ENCODE measurements around the gene BLM. TPM values are rescaled to one million over a fixed set of nuclear protein-coding genes. Genes with fewer than 3 reads are reported as not detected.

The BLM gene
- total and polyA plus RNA-seq, 2 of the 4 experiments (the other 2 are of a cell fraction): 2.5 to 6.5 TPM

DNA sequence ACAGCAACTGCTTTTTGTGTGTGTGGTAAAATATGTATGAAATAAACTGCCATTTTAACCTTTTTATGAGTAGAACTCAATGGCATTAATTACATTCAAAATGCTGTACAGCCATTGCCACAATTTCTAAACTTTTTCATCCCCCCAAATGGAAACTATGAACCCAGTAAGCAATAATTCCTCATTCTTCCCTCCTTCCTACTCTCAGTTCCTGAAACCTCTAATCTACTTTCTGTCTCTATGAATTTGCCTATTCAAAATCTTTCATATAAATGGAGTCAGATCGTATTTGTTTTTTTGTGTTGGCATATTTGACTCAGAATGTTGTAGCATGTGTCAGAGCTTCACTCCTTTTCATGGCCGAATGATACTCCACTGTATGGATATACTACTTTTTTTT is 5.3 kb upstream of the BLM start:
- no peak overlapping the region for H3K56ac ChIP-seq (ENCODE audit: extremely low read depth, insufficient read depth, low read length)
- no peak overlapping the region for H3K27ac ChIP-seq (ENCODE audit: insufficient read depth, low read length)
- no peak overlapping the region for H2BK5ac ChIP-seq (ENCODE audit: low read depth, low read length, poor library complexity, severe bottlenecking)
- no peak overlapping the region for H2BK120ac ChIP-seq (ENCODE audit: low read depth, low read length)
- no peak overlapping the region for H3K23ac ChIP-seq (ENCODE audit: low read depth, low read length)
- no peak overlapping the region for H4K8ac ChIP-seq (ENCODE audit: low read depth in 2 of 2, low read length in 2 of 2)
- H2AFZ ChIP-seq (replicated peaks; ENCODE audit: low read length, poor library complexity): no peak overlapping the region
- H3K79me1 ChIP-seq (ENCODE audit: low read depth in 1 of 2, low read length in 2 of 2): peaks cover 0 to 3% of the 10 kb centered on the region in 2 experiments; a peak in 1 of 4 replicates
- H3K9ac ChIP-seq (ENCODE audit: low read depth, low read length): no peak overlapping the region
- ChIA-PET POLR2A (ENCODE audit: unreplicated experiment) (no interaction called here), CTCF (no interaction called here)
- dilution Hi-C loops (cut with HindIII; ENCODE audit: low sequenced_read_pairs, unreplicated experiment) (no loop called here), intact Hi-C loops (cut with micrococcal nuclease) (no loop called here), in situ Hi-C loops (cut with MboI; ENCODE audit: low sequenced_read_pairs) (no loop called here)
- ATAC-seq (ENCODE audit: low read depth): no peak
- no peak overlapping the region for H2AK5ac ChIP-seq (ENCODE audit: low read depth, low read length)
- TF ChIP-seq, protein P1, sequence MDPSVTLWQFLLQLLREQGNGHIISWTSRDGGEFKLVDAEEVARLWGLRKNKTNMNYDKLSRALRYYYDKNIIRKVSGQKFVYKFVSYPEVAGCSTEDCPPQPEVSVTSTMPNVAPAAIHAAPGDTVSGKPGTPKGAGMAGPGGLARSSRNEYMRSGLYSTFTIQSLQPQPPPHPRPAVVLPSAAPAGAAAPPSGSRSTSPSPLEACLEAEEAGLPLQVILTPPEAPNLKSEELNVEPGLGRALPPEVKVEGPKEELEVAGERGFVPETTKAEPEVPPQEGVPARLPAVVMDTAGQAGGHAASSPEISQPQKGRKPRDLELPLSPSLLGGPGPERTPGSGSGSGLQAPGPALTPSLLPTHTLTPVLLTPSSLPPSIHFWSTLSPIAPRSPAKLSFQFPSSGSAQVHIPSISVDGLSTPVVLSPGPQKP (IDR thresholded peaks at IDR 0.05; ENCODE audit: borderline replicate concordance, low read depth, low read length): no peak
- TF ChIP-seq MAZ (IDR thresholded peaks at IDR 0.05; ENCODE audit: borderline replicate concordance, low read depth, low read length) (no peak), RAD21 (IDR thresholded peaks at IDR 0.05; ENCODE audit: low read length) (no peak), MAFK (IDR thresholded peaks at IDR 0.05; ENCODE audit: low read depth, low read length) (no peak)
- no peak overlapping the region for H4K5ac ChIP-seq (ENCODE audit: low read depth, low read length)
- H3K4me1 ChIP-seq (ENCODE audit: control insufficient read depth, insufficient read depth, low read length): no peaks in the 10 kb centered on the region
- no TSS peak for BruUV-seq (replicated peaks)
- H3K9me1 ChIP-seq (ENCODE audit: insufficient read depth, low read length): no peaks in the 10 kb centered on the region
- no peak overlapping the region for H2AK9ac ChIP-seq (replicated peaks; ENCODE audit: low read depth, low read length, poor library complexity)
- H4K91ac ChIP-seq (ENCODE audit: insufficient read depth, low read depth, low read length): no peak overlapping the region
- WGBS, 2 experiments (ENCODE audit: extremely low coverage in 2 of 2, insufficient read length in 1 of 2): no CpG with 5 or more reads among the region's 2 CpGs
- no peak overlapping the region for H3K4me2 ChIP-seq (ENCODE audit: low read depth, low read length)
- no peak for DNase-seq
- no peak overlapping the region for H3K14ac ChIP-seq (replicated peaks; ENCODE audit: low read depth, low read length)
- no peak overlapping the region for H2BK15ac ChIP-seq (ENCODE audit: low read depth, low read length)
- H3K4me3 ChIP-seq (ENCODE audit: insufficient read depth, low read depth, low read length): no peak overlapping the region
- H3K9me3 ChIP-seq (ENCODE audit: control insufficient read depth, insufficient read depth, low read length): no peaks in the 10 kb centered on the region
- no peak overlapping the region for H2BK20ac ChIP-seq (ENCODE audit: low read depth, low read length)
- no peaks in the 10 kb centered on the region for H4K20me1 ChIP-seq (ENCODE audit: insufficient read depth, low read length)
- no peaks in the 10 kb centered on the region for H3K36me3 ChIP-seq (ENCODE audit: control insufficient read depth, insufficient read depth, low read length)
- no peak overlapping the region for H3K4ac ChIP-seq (ENCODE audit: low read depth, low read length)
- no peak overlapping the region for H3K18ac ChIP-seq (ENCODE audit: low read depth, low read length)
- H3K27me3 ChIP-seq (ENCODE audit: control insufficient read depth, insufficient read depth, low read length): no peaks in the 10 kb centered on the region
